ENCODE data around the gene HOXD11.

The HOXD11 gene

DNA sequence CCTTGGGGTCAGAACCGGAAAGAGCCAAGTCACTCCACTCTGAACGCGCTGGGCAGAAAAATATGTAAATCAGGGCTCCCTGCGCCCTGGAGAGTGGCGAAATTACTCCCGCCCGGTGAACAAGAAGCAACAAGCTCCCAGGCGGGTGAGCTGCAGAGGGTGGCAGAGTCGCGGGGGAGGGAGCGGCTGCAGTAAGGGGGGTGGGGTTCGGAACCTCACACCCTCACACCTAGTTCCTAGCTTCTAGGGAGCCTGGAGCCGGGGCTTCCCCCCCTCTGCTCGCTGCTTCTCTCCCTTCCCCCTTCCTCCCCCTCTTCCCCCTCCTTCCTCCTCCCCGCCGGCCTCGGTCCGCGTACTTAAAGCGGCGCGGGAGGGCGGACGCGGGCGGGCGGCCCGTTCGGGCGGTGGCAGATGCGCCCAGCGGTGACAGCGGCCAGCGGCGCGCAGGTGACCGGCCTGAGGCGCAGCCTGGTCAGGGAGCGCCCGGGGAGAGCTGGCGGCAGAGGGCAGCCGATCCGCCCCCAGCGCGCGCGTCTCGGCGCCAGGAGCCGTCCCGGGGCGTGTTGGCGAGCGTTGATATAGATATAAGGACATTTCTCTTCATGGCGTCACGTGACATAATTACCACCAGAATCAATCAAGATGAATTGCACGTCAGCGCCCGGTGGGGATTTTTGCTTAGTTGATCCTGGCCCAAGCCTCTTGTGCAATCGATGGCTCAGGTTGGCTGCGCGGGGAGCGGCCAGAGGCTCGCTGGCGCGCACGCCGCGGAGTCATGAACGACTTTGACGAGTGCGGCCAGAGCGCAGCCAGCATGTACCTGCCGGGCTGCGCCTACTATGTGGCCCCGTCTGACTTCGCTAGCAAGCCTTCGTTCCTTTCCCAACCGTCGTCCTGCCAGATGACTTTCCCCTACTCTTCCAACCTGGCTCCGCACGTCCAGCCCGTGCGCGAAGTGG lies at the start of gene HOXD11:
HOXD11 (plus strand) TSS at position 700 of the 959 bp plus-strand sequence; CDS start at position 776, 76 bp downstream.
- DNase-seq (ENCODE audit: low read depth), result no peak

- DNase-seq (ENCODE audit: low read depth), result no peak
Observed at GRCh38 chr2:176063958-176064357, 43.1 kb upstream of the HOXD11 start.

GRCh38 chr2:176066645-176067588 lies 40.2 kb upstream of the HOXD11 start:
- no peak for DNase-seq (ENCODE audit: low read depth)

GRCh38 chr2:176067589-176068418 lies 39.3 kb upstream of the HOXD11 start:
- no peak for DNase-seq (ENCODE audit: low read depth)

GRCh38 chr2:176068419-176068832 lies 38.7 kb upstream of the HOXD11 start:
- DNase-seq (ENCODE audit: low read depth), result no peak

- DNase-seq (ENCODE audit: low read depth), result no peak
Observed at GRCh38 chr2:176071330-176072291, 35.5 kb upstream of the HOXD11 start.

- no peak for DNase-seq (ENCODE audit: low read depth)
Observed at GRCh38 chr2:176072292-176072669, 34.8 kb upstream of the HOXD11 start.

GRCh38 chr2:176072951-176073904 lies 33.9 kb upstream of the HOXD11 start:
- DNase-seq (ENCODE audit: low read depth), result no peak

DNA sequence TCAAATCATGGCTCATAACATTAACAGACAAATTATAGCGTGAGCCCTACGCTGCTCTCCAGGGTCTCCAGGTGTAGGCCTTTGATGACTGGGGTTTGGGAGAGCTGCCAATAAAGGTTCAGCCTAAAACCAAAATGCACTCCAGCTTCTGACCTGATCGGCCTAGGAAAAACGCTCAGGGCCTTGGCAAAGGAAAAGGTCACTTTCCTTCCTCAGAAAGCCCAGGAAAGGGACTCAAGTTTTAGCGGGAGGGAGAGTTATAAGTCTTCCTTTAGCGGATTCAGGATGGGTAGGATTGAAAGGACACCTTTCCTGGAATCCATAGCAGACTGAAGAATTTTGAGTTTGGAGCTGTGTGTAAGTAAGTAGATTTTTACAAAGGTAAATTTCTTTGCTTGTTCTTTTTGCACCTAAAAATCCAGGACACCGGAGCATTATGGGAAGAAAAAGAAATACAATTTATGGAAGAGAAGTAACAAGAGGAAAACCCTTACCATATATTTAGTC lies 32.1 kb upstream of the HOXD11 start:
- DNase-seq (ENCODE audit: low read depth), result no peak

DNA sequence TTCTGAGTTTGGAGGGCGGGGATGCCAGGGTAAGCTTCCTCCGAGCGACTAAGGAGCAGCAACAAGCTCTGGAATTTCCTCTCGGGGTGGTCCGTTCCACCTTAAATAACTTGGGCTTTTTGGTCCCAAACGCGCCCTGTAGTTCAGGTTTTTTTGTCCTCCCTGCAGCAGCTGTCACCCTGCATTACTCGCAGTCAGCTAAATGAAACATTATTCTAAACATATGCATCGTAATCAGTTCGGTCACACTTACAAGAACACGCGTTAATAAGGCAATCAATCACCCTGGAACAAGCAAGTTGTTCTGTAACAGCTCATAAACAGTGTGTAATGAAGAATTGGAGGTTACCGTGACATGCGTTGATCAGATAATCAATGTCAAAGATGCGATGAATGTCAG lies 31.6 kb upstream of the HOXD11 start:
- no peak for DNase-seq (ENCODE audit: low read depth)

DNA sequence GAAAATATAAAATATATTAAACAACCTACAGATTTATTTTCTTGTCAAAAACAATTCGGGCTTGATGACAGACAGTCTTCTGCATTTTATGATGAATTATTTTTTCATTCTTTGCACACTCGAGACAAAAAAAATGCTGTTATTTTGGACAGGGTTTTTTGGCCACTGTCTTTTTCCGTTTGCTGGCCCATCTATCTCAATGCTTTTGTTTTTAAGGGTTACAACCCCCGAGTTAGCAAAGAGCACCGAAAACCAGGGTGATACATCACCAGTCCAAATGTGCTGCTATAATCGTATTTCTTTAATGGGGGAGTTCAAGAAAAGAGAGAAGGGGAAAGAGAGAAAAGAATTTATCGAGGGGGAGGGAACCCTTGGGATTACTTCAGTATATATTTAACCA lies 31.0 kb upstream of the HOXD11 start:
- no peak for DNase-seq (ENCODE audit: low read depth)

GRCh38 chr2:176076796-176077195 lies 30.3 kb upstream of the HOXD11 start:
- DNase-seq (ENCODE audit: low read depth), result no peak

DNA sequence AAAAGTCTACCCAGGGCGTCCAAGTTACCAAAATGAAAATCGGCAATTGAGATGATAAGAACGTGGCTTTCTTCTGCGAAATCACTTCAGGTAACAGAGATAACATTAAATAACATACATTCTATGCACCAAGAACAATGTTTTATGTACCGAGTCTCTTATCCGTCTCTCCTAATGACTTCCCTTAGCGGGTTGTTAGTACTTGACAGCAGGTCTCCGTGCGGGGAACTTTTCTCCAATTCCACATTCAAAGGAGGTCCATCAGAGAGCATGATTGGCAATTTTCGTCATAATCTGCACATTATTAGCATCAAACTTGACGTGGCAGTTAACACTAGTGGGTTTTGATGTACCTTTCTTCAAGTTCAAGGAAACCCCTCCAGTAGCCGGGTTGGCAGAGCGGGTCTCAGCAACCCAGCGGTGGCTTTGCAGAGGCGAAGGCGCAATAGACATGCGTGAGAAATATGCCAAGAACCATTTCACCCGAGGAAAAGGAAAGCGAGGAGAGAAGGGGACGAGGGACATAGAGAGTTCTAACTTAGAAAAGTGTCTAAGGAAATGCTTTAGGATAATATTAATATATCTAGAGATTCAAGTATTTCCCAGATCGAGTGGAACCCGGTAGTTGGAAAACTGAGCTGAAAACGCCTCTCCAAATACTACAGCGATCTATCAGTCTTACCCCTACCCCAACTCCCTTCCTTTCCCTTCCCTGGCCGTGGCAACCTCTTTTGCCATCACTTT lies 28.4 kb upstream of the HOXD11 start:
- DNase-seq (ENCODE audit: low read depth), result no peak

- DNase-seq (ENCODE audit: low read depth), result no peak
Observed at GRCh38 chr2:176079285-176079830, 27.7 kb upstream of the HOXD11 start.

DNA sequence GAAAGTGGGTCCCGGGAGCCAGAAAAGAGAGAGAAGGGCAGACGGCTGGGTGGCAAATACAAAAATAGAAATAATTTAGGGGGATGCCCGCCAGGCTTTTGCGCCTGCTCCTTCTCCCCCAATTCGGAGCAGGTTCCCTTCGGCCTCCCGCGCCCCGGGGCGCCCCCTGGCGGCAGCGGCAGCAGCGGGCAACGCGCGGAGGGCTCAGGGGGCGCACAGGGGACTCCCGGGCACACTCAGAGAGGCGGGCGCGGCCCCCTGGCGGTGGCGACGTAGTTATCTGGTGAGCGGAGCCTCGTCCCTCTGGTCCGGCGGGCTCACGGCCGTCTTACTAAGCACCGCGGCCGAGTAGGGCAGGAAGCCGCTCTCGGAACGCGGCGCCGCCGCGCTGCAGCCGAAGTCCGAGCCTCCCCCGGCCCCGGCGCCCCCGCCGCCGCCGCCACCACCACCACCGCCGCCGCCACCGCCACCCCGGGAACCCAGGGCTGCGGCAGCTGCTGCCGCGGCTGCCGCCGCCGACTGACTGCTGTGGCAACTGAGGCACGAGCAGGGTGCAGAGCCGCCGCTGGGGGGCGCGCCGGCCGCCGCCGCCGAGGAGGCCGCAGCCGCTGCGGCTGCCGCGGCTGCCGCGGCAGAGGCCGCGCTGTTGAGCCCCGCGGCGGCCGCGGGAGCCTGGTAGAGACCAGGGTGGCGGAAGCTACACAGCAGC lies 27.1 kb upstream of the HOXD11 start:
- DNase-seq (ENCODE audit: low read depth), result no peak

GRCh38 chr2:176080540-176081375 lies 26.3 kb upstream of the HOXD11 start:
- no peak for DNase-seq (ENCODE audit: low read depth)

Data from activated T-cell treated with anti-CD3 and anti-CD28 coated beads for 1 hour (primary cell).